Measurements from ENCODE around the gene AP2A2.
A peak's percentile ranks its signal among the peaks of the same experiment; 100 is the strongest.

AP2A2 gene

DNA sequence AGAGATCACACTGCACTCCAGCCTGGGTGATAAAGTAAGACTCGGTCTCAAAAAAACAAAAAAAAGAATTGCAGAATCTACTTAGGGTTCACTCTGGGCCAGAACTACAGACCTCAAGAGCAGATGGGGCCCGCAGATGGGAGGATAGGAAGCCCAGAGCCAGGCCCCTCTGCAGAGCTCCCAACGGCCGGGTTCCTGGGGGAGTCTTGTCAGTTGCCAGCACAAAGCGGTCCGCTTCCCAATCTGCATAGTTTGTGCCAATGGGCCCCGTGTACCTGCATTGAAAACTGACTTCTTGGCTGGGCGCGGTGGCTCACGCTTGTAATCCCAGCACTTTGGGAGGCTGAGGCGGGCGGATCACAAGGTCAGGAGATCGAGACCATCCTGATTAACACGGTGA is 13.4 kb upstream of the AP2A2 start:
- Histone ChIP-seq H3K4me3 (ENCODE audit: low read length) (no peak overlapping the region), H3K27ac (ENCODE audit: low read depth, low read length) (no peak overlapping the region), H3K9ac (ENCODE audit: low read depth, low read length) (no peak overlapping the region)

DNA sequence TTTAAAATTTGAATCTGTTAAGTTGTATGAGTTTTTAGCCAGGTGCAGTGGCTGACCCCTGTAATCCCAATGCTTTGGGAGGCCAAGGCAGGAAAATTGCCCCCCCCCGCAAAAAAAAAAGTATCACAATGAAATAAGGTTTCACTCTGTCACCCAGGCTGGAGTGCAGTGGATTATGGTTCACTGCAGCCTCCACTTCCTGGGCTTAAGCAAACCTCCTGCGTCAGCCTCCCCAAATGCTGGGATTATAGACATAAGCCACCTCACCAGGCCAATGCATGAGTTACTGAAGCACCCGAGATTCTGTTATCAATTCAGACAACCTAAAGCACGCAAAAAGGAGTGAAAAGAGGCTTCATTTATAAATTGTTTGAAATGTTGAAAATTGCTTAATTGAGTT is 12.6 kb upstream of the AP2A2 start:
- H3K4me3 ChIP-seq (ENCODE audit: low read length): no peak overlapping the region
- H3K36me3 ChIP-seq (ENCODE audit: insufficient read depth, low read length): 0 out of 2 replicates have a peak, but pooled peaks cover 4% of the 10 kb centered on the region
- no peak overlapping the region for H3K9ac ChIP-seq (ENCODE audit: low read depth, low read length)
- H3K4me1 ChIP-seq (ENCODE audit: insufficient read depth, low read length): no peaks in the 10 kb centered on the region
- 92% methylated on average over 4 of the region's 4 CpGs for WGBS
- no peaks in the 10 kb centered on the region for H3K9me3 ChIP-seq (ENCODE audit: insufficient read depth, low read depth, low read length)
- no peak overlapping the region for H3K27ac ChIP-seq (ENCODE audit: low read depth, low read length)
- no peaks in the 10 kb centered on the region for H3K27me3 ChIP-seq (ENCODE audit: insufficient read depth, low read length)

More for the DNA sequence above, 13.4 kb upstream of the AP2A2 start:
- H3K36me3 ChIP-seq (ENCODE audit: insufficient read depth, low read length): peaks cover 10% of the 10 kb centered on the region; the same call in 1 of the 2 replicates
- no peaks in the 10 kb centered on the region for H3K27me3 ChIP-seq (ENCODE audit: insufficient read depth, low read length)
- WGBS: 94% methylated on average over 14 of the region's 14 CpGs
- H3K9me3 ChIP-seq (ENCODE audit: insufficient read depth, low read depth, low read length): no peaks in the 10 kb centered on the region
- H3K4me1 ChIP-seq (ENCODE audit: insufficient read depth, low read length): no peaks in the 10 kb centered on the region

DNA sequence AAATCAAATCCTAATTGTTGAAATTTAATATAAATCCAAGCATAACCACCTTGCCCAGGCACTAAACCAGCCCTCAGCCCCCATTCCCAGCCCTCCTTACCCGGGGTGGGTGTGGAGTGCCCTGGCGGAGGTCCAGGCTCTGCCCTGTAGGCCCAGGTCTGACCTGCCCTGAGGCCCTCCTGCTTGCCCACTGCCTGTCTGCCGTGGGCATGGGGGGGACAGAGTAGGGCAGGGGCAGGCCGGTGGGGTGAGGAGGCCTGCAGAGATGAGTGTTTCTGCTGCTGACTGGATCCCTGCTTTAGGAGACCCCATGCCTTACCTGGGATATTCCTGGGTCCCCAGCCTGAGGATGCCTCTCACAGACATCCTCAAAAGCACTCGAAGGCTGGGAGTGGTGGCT is 11.5 kb upstream of the AP2A2 start:
- Histone ChIP-seq H3K36me3 (ENCODE audit: insufficient read depth, low read length) (0 out of 2 replicates have a peak, but pooled peaks cover 3% of the 10 kb centered on the region), H3K9me3 (ENCODE audit: insufficient read depth, low read depth, low read length) (no peaks in the 10 kb centered on the region), H3K4me1 (ENCODE audit: insufficient read depth, low read length) (no peaks in the 10 kb centered on the region), H3K9ac (ENCODE audit: low read depth, low read length) (no peak overlapping the region), H3K4me3 (ENCODE audit: low read length) (no peak overlapping the region), H3K27me3 (ENCODE audit: insufficient read depth, low read length) (no peaks in the 10 kb centered on the region), H3K27ac (ENCODE audit: low read depth, low read length) (no peak overlapping the region)
- WGBS: 90% methylated on average over 5 of the region's 5 CpGs

DNA sequence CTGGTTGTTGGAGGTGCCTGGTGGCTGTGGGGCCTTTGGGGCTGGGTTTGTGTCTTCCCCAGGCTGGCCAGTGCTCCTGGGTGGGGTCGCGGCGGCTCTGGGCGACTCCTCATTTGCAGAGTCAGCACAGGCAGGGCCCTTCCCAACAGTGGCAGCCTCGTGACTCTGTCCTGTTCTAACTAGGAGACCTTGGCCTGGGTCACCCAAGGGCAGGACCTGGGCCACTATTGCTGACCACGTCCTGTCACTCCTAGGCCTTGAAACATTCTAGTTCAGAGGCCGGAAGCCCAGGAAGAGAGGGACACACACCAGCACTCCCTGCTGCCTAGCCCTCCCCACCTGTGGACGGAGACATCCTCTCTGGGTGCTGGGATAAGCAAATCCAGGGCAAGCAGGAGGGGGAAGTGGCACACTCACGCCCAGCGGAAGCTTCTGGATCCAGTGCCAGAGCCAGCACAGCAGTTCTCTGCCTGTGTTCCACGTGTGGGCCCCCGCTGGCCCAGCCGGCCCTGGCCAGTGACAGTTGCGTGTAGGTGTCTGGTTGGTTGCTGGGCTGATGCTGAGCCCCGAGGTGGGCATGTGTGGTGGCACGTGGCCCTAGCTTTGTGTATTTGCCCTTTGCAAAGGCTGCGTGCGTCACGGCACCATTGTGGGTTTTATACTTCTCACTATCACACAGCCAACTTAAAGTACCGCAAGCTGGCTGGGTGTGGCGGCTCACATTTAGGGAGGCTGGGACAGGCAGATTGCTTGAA is 10.7 kb upstream of the AP2A2 start:
- Histone ChIP-seq H3K9ac (ENCODE audit: low read depth, low read length) (no peak overlapping the region), H3K4me1 (ENCODE audit: insufficient read depth, low read length) (no peaks in the 10 kb centered on the region), H3K9me3 (ENCODE audit: insufficient read depth, low read depth, low read length) (no peaks in the 10 kb centered on the region), H3K4me3 (ENCODE audit: low read length) (no peak overlapping the region), H3K27ac (ENCODE audit: low read depth, low read length) (no peak overlapping the region), H3K36me3 (ENCODE audit: insufficient read depth, low read length) (no peaks in the 10 kb centered on the region), H3K27me3 (ENCODE audit: insufficient read depth, low read length) (no peaks in the 10 kb centered on the region)
- 91% methylated on average over 21 of the region's 21 CpGs for WGBS

DNA sequence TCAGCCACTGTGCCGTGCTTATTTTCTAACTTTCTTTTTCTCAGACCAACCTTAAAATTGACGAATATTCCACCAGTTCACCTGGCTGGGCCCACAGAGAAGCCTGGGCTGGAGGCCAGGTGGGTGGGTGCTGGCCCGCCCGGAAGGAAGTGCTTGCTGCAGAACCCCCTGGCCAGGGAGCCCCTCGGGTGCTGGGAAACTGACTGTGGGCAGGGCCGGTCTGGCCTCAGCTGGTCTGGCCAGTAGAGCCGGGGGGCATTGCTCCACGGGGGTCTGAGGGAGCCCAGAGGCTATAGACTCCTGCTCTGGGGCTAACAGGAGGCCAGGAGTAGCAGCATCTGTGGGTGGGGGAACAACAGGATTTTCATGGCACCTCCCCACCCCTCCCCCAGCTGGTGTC is 8.2 kb upstream of the AP2A2 start:
- Histone ChIP-seq H3K27ac (ENCODE audit: low read depth, low read length) (no peak overlapping the region), H3K36me3 (ENCODE audit: insufficient read depth, low read length) (no peaks in the 10 kb centered on the region), H3K4me3 (ENCODE audit: low read length) (no peak overlapping the region), H3K4me1 (ENCODE audit: insufficient read depth, low read length) (no peaks in the 10 kb centered on the region), H3K9ac (ENCODE audit: low read depth, low read length) (no peak overlapping the region), H3K27me3 (ENCODE audit: insufficient read depth, low read length) (no peaks in the 10 kb centered on the region), H3K9me3 (ENCODE audit: insufficient read depth, low read depth, low read length) (no peaks in the 10 kb centered on the region)
- 94% methylated on average over 8 of the region's 8 CpGs for WGBS

DNA sequence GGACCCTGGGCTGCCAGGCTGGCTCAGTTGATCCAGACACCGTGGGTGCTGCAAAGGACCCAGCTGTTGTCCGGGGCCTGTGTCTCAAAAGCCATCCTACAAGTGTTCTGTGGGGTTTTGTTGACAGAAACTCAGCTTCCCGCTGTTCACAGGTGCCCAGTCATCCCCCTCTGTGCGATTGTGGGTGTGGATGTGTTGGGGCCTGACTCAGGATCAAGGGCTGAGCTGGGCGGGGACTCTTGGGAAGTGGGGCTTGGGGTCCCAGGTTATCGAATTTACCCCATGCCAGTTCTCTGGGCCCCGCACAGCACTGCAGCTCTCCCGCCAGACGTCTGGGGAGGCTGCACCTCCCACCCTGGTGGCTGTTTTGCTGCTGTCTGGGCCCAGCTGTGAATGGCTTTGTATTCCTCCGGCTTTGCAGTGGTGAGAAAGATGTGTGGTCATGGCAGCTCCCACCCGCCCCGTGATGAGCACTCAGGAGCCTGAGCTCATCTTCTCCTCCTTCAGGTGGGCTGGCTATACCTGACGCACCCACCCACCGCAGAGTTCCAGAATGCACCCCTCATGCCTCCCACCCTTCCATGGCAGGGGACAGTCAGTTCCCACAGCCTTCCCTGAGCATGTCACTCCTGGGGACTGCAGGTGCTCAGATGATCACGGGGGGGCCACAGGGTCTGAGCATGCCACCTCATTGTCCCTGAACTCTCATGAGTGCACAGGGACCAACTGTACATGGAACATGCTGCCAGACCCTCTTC is 3.6 kb upstream of the AP2A2 start:
- 85% methylated on average over 15 of the region's 15 CpGs for WGBS
- peaks cover 4% of the 10 kb centered on the region; the same call in 1 of the 2 replicates for H3K4me1 ChIP-seq (ENCODE audit: insufficient read depth, low read length)

DNA sequence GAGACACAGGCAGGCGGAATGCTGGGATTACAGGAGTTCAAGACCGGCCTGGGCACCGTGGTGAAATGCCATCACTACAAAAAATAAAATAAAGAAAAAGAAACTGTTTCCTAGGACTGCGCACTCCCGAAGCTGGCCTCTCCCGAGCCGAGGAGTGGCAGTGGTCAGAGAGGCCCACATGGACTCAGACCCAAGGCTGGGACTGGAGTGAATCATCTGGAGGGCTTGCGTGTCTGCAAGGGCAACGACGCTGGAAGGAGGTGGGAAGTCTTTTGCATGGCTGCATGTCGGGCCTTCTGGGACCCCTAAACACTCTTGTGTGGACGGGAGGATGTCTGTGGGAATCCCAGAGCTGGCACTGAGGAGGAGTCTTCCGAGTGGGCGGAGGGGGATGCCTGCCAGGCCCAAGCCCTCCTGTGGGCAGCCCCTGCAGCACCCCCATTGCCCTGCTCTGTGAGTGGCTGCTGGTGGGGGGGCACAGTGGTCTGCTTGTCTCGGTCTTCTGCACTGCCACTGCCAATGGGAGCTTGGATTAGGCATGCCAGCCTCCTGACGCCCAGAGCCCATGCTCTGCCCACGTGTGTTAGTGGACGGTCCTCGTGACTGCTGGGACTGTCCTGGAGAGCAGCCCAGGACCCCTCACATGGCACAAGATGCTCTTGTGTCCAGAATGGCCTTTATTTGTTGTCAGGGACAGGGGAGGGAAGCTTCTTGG is 1.8 kb upstream of the AP2A2 start:
- H3K27me3 ChIP-seq (ENCODE audit: insufficient read depth, low read length): no peaks in the 10 kb centered on the region
- H3K4me3 ChIP-seq (ENCODE audit: low read length): no peak overlapping the region
- no peak overlapping the region for H3K9ac ChIP-seq (ENCODE audit: low read depth, low read length)
- H3K9me3 ChIP-seq (ENCODE audit: insufficient read depth, low read depth, low read length): no peaks in the 10 kb centered on the region
- H3K4me1 ChIP-seq (ENCODE audit: insufficient read depth, low read length): peaks cover 4% of the 10 kb centered on the region; the same call in 1 of the 2 replicates
- WGBS: 88% methylated on average over 19 of the region's 19 CpGs
- H3K36me3 ChIP-seq (ENCODE audit: insufficient read depth, low read length): peaks cover 16% of the 10 kb centered on the region
- no peak overlapping the region for H3K27ac ChIP-seq (ENCODE audit: low read depth, low read length)

More for the DNA sequence above, 3.6 kb upstream of the AP2A2 start:
- H3K9ac ChIP-seq (ENCODE audit: low read depth, low read length): no peak overlapping the region
- H3K27ac ChIP-seq (ENCODE audit: low read depth, low read length): no peak overlapping the region
- no peaks in the 10 kb centered on the region for H3K9me3 ChIP-seq (ENCODE audit: insufficient read depth, low read depth, low read length)
- H3K27me3 ChIP-seq (ENCODE audit: insufficient read depth, low read length): no peaks in the 10 kb centered on the region
- H3K36me3 ChIP-seq (ENCODE audit: insufficient read depth, low read length): peaks cover 2% of the 10 kb centered on the region; the same call in 1 of the 2 replicates
- H3K4me3 ChIP-seq (ENCODE audit: low read length): no peak overlapping the region

DNA sequence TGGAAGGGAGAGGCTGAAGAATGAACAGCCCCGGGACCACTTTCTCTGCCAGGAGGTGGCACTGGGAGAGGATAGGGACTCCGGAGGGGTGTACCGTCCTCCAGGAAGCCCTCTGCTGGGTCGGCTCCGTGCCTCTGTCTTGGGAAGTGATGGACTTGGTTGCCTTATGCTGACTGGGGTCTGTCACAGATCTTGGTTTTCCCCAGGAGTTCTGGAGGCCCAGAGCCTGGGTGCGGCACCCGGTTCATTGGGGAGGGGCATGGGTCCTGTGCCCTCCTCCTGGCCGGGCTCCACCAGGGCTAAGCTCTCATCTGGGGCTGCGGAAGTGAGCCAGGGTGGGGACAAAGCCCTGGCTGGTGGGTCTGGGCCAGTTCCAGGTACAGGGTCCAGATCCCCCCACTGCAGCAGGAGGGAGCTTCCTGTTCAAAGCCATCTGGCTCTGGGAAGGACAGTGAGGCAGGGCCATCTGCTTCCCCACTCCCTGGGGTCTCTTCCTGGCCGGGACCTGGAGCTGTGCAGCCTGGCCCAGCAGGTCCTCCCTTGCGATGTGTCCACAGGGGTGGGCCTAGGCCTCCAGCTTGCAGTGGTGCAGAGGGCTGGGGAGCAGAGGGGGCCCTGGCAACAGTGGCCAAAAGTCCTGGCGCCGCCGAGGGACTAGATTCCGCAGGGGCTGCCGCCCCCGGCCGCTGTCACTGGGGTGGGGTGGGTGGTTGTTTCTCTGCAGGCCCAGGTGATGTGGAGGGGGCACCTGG is 1.1 kb upstream of the AP2A2 start:
- WGBS: 92% methylated on average over 18 of the region's 18 CpGs
- H3K4me1 ChIP-seq (ENCODE audit: insufficient read depth, low read length): peaks cover 4% of the 10 kb centered on the region; the same call in 1 of the 2 replicates

DNA sequence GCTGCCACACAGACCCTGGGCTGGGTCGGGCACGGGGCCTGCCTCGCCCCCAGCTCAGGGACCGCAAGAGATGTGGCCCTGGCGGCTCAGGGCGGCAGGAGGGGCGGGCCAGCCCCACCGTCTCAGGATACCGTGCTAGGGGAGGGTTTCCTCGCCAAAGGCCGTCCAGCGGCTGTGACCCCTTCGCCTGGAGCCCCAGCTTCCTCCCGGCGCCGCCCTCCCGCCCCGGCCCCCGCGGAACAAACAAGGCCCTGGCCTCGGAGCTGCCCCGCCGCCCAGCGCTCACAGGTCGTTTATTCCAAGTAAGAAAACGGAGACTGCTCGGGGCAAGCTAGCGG is 543 bp upstream of the AP2A2 start:
- Histone ChIP-seq H3K36me3 (ENCODE audit: insufficient read depth, low read length) (peaks cover 20% of the 10 kb centered on the region), H3K9me3 (ENCODE audit: insufficient read depth, low read depth, low read length) (no peaks in the 10 kb centered on the region), H3K4me1 (ENCODE audit: insufficient read depth, low read length) (peaks cover 4% of the 10 kb centered on the region; the same call in 1 of the 2 replicates), H3K27ac (ENCODE audit: low read depth, low read length) (no peak overlapping the region), H3K27me3 (ENCODE audit: insufficient read depth, low read length) (no peaks in the 10 kb centered on the region), H3K9ac (ENCODE audit: low read depth, low read length) (no peak overlapping the region), H3K4me3 (ENCODE audit: low read length) (peak overlapping the region; percentile 37)
- 88% methylated on average over 28 of the region's 28 CpGs for WGBS

More for the DNA sequence above, 1.1 kb upstream of the AP2A2 start:
- peaks cover 20% of the 10 kb centered on the region for H3K36me3 ChIP-seq (ENCODE audit: insufficient read depth, low read length)
- H3K9ac ChIP-seq (ENCODE audit: low read depth, low read length): no peak overlapping the region
- no peak overlapping the region for H3K4me3 ChIP-seq (ENCODE audit: low read length)
- H3K27ac ChIP-seq (ENCODE audit: low read depth, low read length): no peak overlapping the region
- no peaks in the 10 kb centered on the region for H3K9me3 ChIP-seq (ENCODE audit: insufficient read depth, low read depth, low read length)
- no peaks in the 10 kb centered on the region for H3K27me3 ChIP-seq (ENCODE audit: insufficient read depth, low read length)

DNA sequence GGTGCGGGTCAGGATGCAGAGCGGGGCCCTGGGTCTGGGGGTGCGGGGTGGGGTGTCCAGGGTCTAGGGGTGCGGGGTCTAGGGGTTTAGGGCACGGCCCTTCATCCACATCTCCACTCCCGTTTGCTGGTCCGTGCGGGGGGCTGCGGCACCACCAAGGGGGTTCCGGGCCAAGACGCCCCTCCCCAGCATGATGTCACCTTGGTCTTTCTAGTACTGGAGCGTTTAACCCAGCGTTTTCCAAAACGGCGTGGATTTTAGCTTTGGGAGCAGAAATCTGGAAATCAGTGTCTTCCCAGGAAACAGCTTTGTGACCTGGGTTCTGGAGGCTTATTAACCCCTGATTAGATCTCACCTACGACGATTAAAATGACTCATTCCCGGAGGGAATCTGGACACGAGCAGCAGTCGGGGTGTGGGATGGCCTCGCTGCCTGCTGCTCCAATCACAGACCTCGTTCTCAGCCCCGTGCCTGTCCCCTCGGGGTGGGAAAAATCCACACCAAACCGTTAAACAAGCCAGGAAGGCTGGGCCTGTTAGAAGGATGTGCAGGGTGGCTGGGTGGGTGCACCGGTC is 759 bp downstream of the AP2A2 start:
- Histone ChIP-seq H3K27ac (ENCODE audit: low read depth, low read length) (0 out of 2 replicates have a peak overlapping the region, but pooled peaks have one; percentile 20), H3K4me3 (ENCODE audit: low read length) (peak overlapping the region; percentile 69), H3K27me3 (ENCODE audit: insufficient read depth, low read length) (no peaks in the 10 kb centered on the region), H3K4me1 (ENCODE audit: insufficient read depth, low read length) (peaks cover 10% of the 10 kb centered on the region), H3K9ac (ENCODE audit: low read depth, low read length) (peak overlapping the region; percentile 53), H3K9me3 (ENCODE audit: insufficient read depth, low read depth, low read length) (no peaks in the 10 kb centered on the region), H3K36me3 (ENCODE audit: insufficient read depth, low read length) (peaks cover 20% of the 10 kb centered on the region)
- WGBS: 9% methylated on average over 25 of the region's 26 CpGs

Data from HUES64 (cell line).